Measurements from ENCODE around the gene KCNK6.

GRCh38 chr19:38298821-38299680 is 20.6 kb upstream of the KCNK6 start:
- TF ChIP-seq CTCF (conservative IDR thresholded peaks at IDR 0.05 in 1 of 2, IDR thresholded peaks at IDR 0.05 in 1 of 2; ENCODE audit: extremely low read depth in 1 of 2, insufficient read depth in 1 of 2, low read depth in 1 of 2, low read length in 2 of 2) (no peak), EZH2 (IDR thresholded peaks at IDR 0.05; ENCODE audit: borderline replicate concordance, low read length) (no peak)

Measured in mammary epithelial cell (primary cell).